ENCODE results near the gene TCTN1. TPM values are rescaled to one million over a fixed set of nuclear protein-coding genes. Genes with fewer than 3 reads are reported as not detected.

Gene TCTN1
- total RNA-seq, 4 donors from 2014 or later: 4.4 to 15.6 (median 8.8) TPM

- 34 to 41% methylated on average over 3 to 4 of the region's 4 CpGs for WGBS, 2 donors
- H3K4me3 ChIP-seq: peak overlapping the region in 3 of 4 donors; percentile 68 to 85 (median 68)
- H3K4me1 ChIP-seq: peaks cover 8 to 34% (median 16%) of the 10 kb centered on the region in 3 donors
- H3K27ac ChIP-seq: peak overlapping the region in 3 of 4 donors; percentile 82 to 88 (median 86)
- no peaks in the 10 kb centered on the region for H3K9me3 ChIP-seq
- H3K36me3 ChIP-seq: no peaks in the 10 kb centered on the region
- no peak for DNase-seq
- H3K27me3 ChIP-seq: peaks cover 0 to 22% (median 0%) of the 10 kb centered on the region in 4 donors
- no peak for TF ChIP-seq CTCF (IDR thresholded peaks at IDR 0.05)
- no peak for TF ChIP-seq POLR2A (IDR thresholded peaks at IDR 0.05)
- intact Hi-C loops (cut with DNase I): no loop called here
Measured at GRCh38 chr12:110690127-110690430, 76.2 kb downstream of the TCTN1 start.

- intact Hi-C loops (cut with DNase I): no loop called here
- Histone ChIP-seq H3K27ac (peak overlapping the region in 3 of 4 donors; percentile 16 to 58 (median 45)), H3K27me3 (peaks cover 0 to 6% (median 0%) of the 10 kb centered on the region in 4 donors), H3K9me3 (no peaks in the 10 kb centered on the region), H3K4me3 (no peak overlapping the region), H3K36me3 (no peaks in the 10 kb centered on the region), H3K4me1 (peaks cover 8 to 29% (median 12%) of the 10 kb centered on the region in 3 donors)
- no peak for DNase-seq
- TF ChIP-seq CTCF (IDR thresholded peaks at IDR 0.05): no peak
- no peak for TF ChIP-seq POLR2A (IDR thresholded peaks at IDR 0.05)
- WGBS, 2 donors: 55 to 65% methylated on average over 7 of the region's 7 CpGs
Measured at GRCh38 chr12:110693731-110694130, 79.8 kb downstream of the TCTN1 start.

GRCh38 chr12:110694330-110694901, 80.5 kb downstream of the TCTN1 start:
- no peak for DNase-seq
- intact Hi-C loops (cut with DNase I): no loop called here
- 77% methylated on average over 8 of the region's 12 CpGs; no CpG with 5 or more reads in 1 of the 2 donors for WGBS, 2 donors

DNA sequence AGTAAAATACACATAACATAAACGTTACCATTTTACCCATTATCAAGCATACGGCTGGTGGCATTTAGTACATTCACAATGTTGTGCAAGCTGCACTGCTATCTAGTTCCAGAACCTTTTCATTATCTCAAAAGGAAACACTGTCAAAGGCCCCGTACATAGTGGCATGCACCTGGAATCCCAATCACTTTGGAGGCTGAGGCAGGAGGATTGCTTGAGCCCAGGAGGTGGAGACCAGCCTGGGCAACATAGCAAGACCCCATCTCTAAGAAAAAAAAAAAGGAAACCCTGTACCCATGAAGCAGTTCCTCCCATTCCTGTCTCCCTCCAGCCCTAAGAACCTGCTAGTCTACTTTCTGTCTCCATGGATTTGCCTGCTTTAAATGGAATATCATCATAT, 82.4 kb downstream of the TCTN1 start:
- Histone ChIP-seq H3K27me3 (no peaks in the 10 kb centered on the region), H3K4me1 (peaks cover 0 to 18% (median 7%) of the 10 kb centered on the region in 3 donors), H3K36me3 (no peaks in the 10 kb centered on the region), H3K9me3 (no peaks in the 10 kb centered on the region), H3K27ac (no peak overlapping the region), H3K4me3 (no peak overlapping the region)
- TF ChIP-seq CTCF (IDR thresholded peaks at IDR 0.05) (no peak), POLR2A (IDR thresholded peaks at IDR 0.05) (no peak)
- DNase-seq: no peak
- intact Hi-C loops (cut with DNase I): no loop called here
- 79 to 89% methylated on average over 3 of the region's 3 CpGs for WGBS, 2 donors

More at GRCh38 chr12:110694330-110694901, 80.5 kb downstream of the TCTN1 start:
- H3K27ac ChIP-seq: peak overlapping the region in 3 of 4 donors; percentile 16 to 58 (median 45)
- no peaks in the 10 kb centered on the region for H3K36me3 ChIP-seq
- no peak overlapping the region for H3K4me3 ChIP-seq
- TF ChIP-seq POLR2A (IDR thresholded peaks at IDR 0.05): no peak
- no peak for TF ChIP-seq CTCF (IDR thresholded peaks at IDR 0.05)
- H3K27me3 ChIP-seq: no peaks in the 10 kb centered on the region
- H3K9me3 ChIP-seq: no peaks in the 10 kb centered on the region
- H3K4me1 ChIP-seq: peaks cover 3 to 28% (median 13%) of the 10 kb centered on the region in 3 donors

DNA sequence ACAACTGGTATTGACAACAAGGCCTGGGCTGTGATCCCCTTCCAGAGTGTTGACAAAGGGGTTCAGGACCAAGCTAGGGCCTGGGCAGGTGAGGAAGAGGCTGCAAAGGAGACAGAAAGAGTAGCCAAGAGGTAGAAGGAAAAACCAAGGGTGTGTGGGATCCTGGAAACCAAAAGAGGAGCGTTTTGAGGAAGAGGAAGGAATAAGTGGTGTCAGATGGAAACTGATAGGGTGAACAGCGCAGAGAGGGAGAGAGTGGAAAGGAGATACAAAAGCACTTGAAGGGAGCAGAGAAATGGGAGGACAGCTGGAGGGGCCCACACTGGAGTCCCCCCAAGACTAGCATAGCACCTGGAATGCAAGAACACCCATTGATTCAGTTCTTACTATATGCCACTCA, 83.3 kb downstream of the TCTN1 start:
- intact Hi-C loops (cut with DNase I): no loop called here
- TF ChIP-seq CTCF (IDR thresholded peaks at IDR 0.05) (no peak), POLR2A (IDR thresholded peaks at IDR 0.05) (no peak)
- no peak for DNase-seq

More for the DNA sequence above, 83.3 kb downstream of the TCTN1 start:
- Histone ChIP-seq H3K4me3 (no peak overlapping the region), H3K36me3 (no peaks in the 10 kb centered on the region), H3K9me3 (no peaks in the 10 kb centered on the region), H3K27me3 (no peaks in the 10 kb centered on the region), H3K4me1 (peaks cover 0 to 18% (median 7%) of the 10 kb centered on the region in 3 donors), H3K27ac (no peak overlapping the region)
- WGBS, 2 donors: 80 to 81% methylated on average over 2 of the region's 2 CpGs
